Smooth muscle cell (in vitro differentiated cells): Measurements from ENCODE around the gene GRIK2. TPM values are rescaled to one million over a fixed set of nuclear protein-coding genes. Genes with fewer than 3 reads are reported as not detected.

Experiments used
- DNase-seq: peaks from one replicate; lab custom pipeline; 2025; ENCODE audit not compliant: unreplicated experiment; lab: John Stamatoyannopoulos, UW
- H2AFZ ChIP-seq: fragments of 200-600 bp; sonication (generic); 2 replicates; pipeline ENCODE4 v1.6.0; 2016; ENCODE audit warnings: antibody characterized with exemption, low read depth, mild to moderate bottlenecking
- H3F3A ChIP-seq: fragments of 200-600 bp; sonication (generic); 2 replicates; pipeline ENCODE4 v1.6.0; 2017; ENCODE audit warnings: antibody characterized with exemption, low read depth
- H3K27ac ChIP-seq: fragments of 200-600 bp; sonication (generic); 2 replicates; pipeline ENCODE4 v1.5.1; 2016; ENCODE audit warnings: low read depth, mild to moderate bottlenecking
- H3K27me3 ChIP-seq: fragments of 200-600 bp; sonication (generic); 2 replicates; pipeline ENCODE4 v1.6.1; 2016; ENCODE audit warnings: low read depth, mild to moderate bottlenecking
- H3K36me3 ChIP-seq: fragments of 200-600 bp; sonication (generic); 2 replicates; pipeline ENCODE4 v1.5.1; 2016; ENCODE audit warnings: low read depth
- H3K4me1 ChIP-seq: fragments of 200-600 bp; sonication (generic); 2 replicates; pipeline ENCODE4 v1.5.1; 2016; ENCODE audit warnings: low read depth
- H3K4me2 ChIP-seq: fragments of 200-600 bp; sonication (generic); 2 replicates; pipeline ENCODE4 v1.6.0; 2016; ENCODE audit warnings: mild to moderate bottlenecking
- H3K4me3 ChIP-seq: fragments of 200-600 bp; sonication (generic); 2 replicates; pipeline ENCODE4 v1.5.1; 2016; ENCODE audit warnings: mild to moderate bottlenecking
- H3K79me2 ChIP-seq: fragments of 200-600 bp; sonication (generic); 2 replicates; pipeline ENCODE4 v1.6.0; 2016; ENCODE audit warnings: low read depth, mild to moderate bottlenecking
- H3K9ac ChIP-seq: fragments of 200-600 bp; sonication (generic); 2 replicates; pipeline ENCODE4 v1.6.0; 2016; ENCODE audit warnings: low read depth
- H3K9me3 ChIP-seq: fragments of 200-600 bp; sonication (generic); replicated peaks from 2 replicates; pipeline ENCODE4 v1.5.1; 2016; ENCODE audit warnings: low read depth
- H4K20me1 ChIP-seq: fragments of 200-600 bp; sonication (generic); 2 replicates; pipeline ENCODE4 v1.6.0; 2016; ENCODE audit warnings: low read depth
- CTCF ChIP-seq: fragments of 200-600 bp; sonication (generic); IDR thresholded peaks from 2 replicates; pipeline ENCODE4 v1.5.1; 2017; ENCODE audit warnings: borderline replicate concordance, mild to moderate bottlenecking, antibody characterized with exemption; ENCODE audit not compliant: insufficient read depth, poor library complexity, severe bottlenecking
- WGBS: methylation state at CpG from one replicate; pipeline ENCODE4 v1.1.7; 2016; ENCODE audit warnings: low lambda C conversion rate; 5-methylcytosine and 5-hydroxymethylcytosine counted together
- polyA plus RNA-seq: library from polyadenylated mRNA; unstranded; fragments of >200 nt; fragmentation: Nextera tagmentation; extraction: Ambion mirVana; gene quantifications from 2 replicates; pipeline ENCODE4 v1.2.1, GENCODE V29; 2016
- total RNA-seq: library from RNA; depleted of rRNA; stranded (reverse); fragments of >200 nt; gene quantifications from 2 replicates; pipeline ENCODE4 v1.2.3, GENCODE V29; 2014

The GRIK2 gene
- total and polyA plus RNA-seq, 2 experiments from 2014 or later: 10.0 to 23.6 TPM

DNA sequence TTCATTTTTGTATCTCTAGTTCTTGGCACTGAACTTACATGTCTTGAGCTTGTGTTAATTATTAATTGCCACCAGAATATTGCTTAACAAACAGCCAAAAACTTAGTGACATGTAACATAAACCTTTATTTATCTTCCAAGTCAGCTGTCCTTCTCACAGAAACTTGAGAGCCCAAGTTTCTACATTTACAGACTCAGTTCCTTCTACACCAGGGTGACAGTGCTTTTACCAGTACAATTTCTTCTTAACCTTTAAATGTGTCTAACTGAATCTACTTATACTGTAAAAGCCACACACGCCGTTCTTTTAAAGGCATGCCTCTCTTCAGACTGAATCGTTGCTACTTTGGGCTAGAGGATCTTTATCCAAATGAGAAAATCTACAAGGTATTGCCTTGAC lies 539.2 kb downstream of the GRIK2 start:
- Histone ChIP-seq H3K36me3 (no peaks in the 10 kb centered on the region), H3F3A (no peaks in the 10 kb centered on the region), H2AFZ (no peak overlapping the region), H3K27ac (no peak overlapping the region), H3K9me3 (no peaks in the 10 kb centered on the region), H3K4me1 (no peaks in the 10 kb centered on the region), H3K27me3 (no peaks in the 10 kb centered on the region), H3K4me3 (no peak overlapping the region), H3K4me2 (no peak overlapping the region), H4K20me1 (no peaks in the 10 kb centered on the region), H3K79me2 (no peaks in the 10 kb centered on the region), H3K9ac (no peak overlapping the region)
- 91% methylated on average over 3 of the region's 3 CpGs for WGBS
- no peak for DNase-seq
- no peak for TF ChIP-seq CTCF

DNA sequence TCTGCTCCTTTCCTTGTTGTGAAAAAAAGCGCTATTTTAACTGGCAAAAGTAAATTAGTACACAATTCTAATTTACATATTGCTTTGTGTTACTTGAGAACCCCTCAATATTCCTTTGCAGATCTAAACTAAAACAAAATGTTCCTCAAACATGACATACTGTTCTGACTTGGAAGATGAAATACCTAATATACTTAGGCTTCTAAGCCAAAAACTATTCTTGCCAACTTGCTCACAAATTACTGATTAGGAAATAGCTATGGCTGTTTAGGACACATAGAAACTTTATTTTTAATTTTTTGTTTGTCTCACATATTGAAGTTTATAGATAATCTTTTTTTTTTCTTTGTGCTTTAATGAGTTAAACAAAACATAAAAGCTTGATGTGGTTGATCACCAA lies 542.2 kb downstream of the GRIK2 start:
- 87% methylated on average over 1 of the region's 1 CpG for WGBS
- H3K36me3 ChIP-seq: no peaks in the 10 kb centered on the region
- no peak overlapping the region for H3K4me3 ChIP-seq
- no peak overlapping the region for H3K27ac ChIP-seq
- no peak for DNase-seq
- H3K4me1 ChIP-seq: no peaks in the 10 kb centered on the region
- no peaks in the 10 kb centered on the region for H3K27me3 ChIP-seq
- H2AFZ ChIP-seq: no peak overlapping the region
- TF ChIP-seq CTCF: no peak
- H3K4me2 ChIP-seq: no peak overlapping the region
- H4K20me1 ChIP-seq: no peaks in the 10 kb centered on the region
- H3K9me3 ChIP-seq: no peaks in the 10 kb centered on the region
- no peaks in the 10 kb centered on the region for H3F3A ChIP-seq
- no peak overlapping the region for H3K9ac ChIP-seq
- H3K79me2 ChIP-seq: no peaks in the 10 kb centered on the region

- H3K9me3 ChIP-seq: no peaks in the 10 kb centered on the region
- TF ChIP-seq CTCF: no peak
- no peak for DNase-seq
- no peak overlapping the region for H2AFZ ChIP-seq
- no peaks in the 10 kb centered on the region for H3K79me2 ChIP-seq
- 58% methylated on average over 1 of the region's 1 CpG for WGBS
- no peak overlapping the region for H3K27ac ChIP-seq
- no peak overlapping the region for H3K4me2 ChIP-seq
- H3K4me3 ChIP-seq: no peak overlapping the region
- no peaks in the 10 kb centered on the region for H3K4me1 ChIP-seq
- H4K20me1 ChIP-seq: no peaks in the 10 kb centered on the region
- no peaks in the 10 kb centered on the region for H3K27me3 ChIP-seq
- H3F3A ChIP-seq: no peaks in the 10 kb centered on the region
- no peaks in the 10 kb centered on the region for H3K36me3 ChIP-seq
- H3K9ac ChIP-seq: no peak overlapping the region
Observed at GRCh38 chr6:101936516-101936915, 543.0 kb downstream of the GRIK2 start.

GRCh38 chr6:101937108-101937507 lies 543.6 kb downstream of the GRIK2 start:
- no peak for TF ChIP-seq CTCF
- 96% methylated on average over 1 of the region's 1 CpG for WGBS
- Histone ChIP-seq H3K4me1 (no peaks in the 10 kb centered on the region), H3K9ac (no peak overlapping the region), H3F3A (no peaks in the 10 kb centered on the region), H3K27me3 (no peaks in the 10 kb centered on the region), H3K4me2 (no peak overlapping the region), H3K9me3 (no peaks in the 10 kb centered on the region), H2AFZ (no peak overlapping the region), H4K20me1 (no peaks in the 10 kb centered on the region), H3K36me3 (no peaks in the 10 kb centered on the region), H3K79me2 (no peaks in the 10 kb centered on the region), H3K4me3 (no peak overlapping the region), H3K27ac (no peak overlapping the region)
- no peak for DNase-seq
